HepG2 (cell line): ENCODE data around the gene AMDHD1. TPM values are rescaled to one million over a fixed set of nuclear protein-coding genes. Genes with fewer than 3 reads are reported as not detected.
A peak's percentile ranks its signal among the peaks of the same experiment; 100 is the strongest.

Experiments
- ELF1 ChIP-seq: sonication (generic); formaldehyde crosslinking; IDR thresholded peaks from 2 replicates; pipeline ENCODE4 v1.4.0; 2020; ENCODE audit warnings: missing genetic modification reagents
- KAT2B ChIP-seq: fragments of 150-350 bp; IDR thresholded peaks from 2 replicates; pipeline ENCODE4 v1.6.1; 2014; ENCODE audit warnings: low read depth, low read length, borderline replicate concordance
- ONECUT2 ChIP-seq: sonication (generic); formaldehyde crosslinking; IDR thresholded peaks from 2 replicates; pipeline ENCODE4 v1.4.0; 2020; ENCODE audit warnings: missing genetic modification reagents
- SNAPC2 ChIP-seq: sonication (generic); formaldehyde crosslinking; IDR thresholded peaks from 2 replicates; pipeline ENCODE4 v1.8.1; 2022; ENCODE audit warnings: mild to moderate bottlenecking, missing genetic modification reagents
- SRSF4 ChIP-seq: fragments of 200-400 bp; formaldehyde crosslinking; IDR thresholded peaks from one replicate; pipeline ENCODE4 v1.6.1; 2018; ENCODE audit warnings: mild to moderate bottlenecking, low read depth, low read length, moderate library complexity; ENCODE audit not compliant: poor library complexity, severe bottlenecking
- YY1 ChIP-seq: IDR thresholded peaks from 2 replicates; pipeline ENCODE4 v1.6.1; 2011; ENCODE audit warnings: low read length, low read depth, moderate library complexity, mild to moderate bottlenecking; ENCODE audit not compliant: insufficient read depth, insufficient replicate concordance
- ZFP82 ChIP-seq: sonication (generic); formaldehyde crosslinking; IDR thresholded peaks from 2 replicates; pipeline ENCODE4 v1.5.1; 2020; ENCODE audit warnings: mild to moderate bottlenecking, missing genetic modification reagents, borderline replicate concordance
- ZNF10 ChIP-seq: sonication (generic); formaldehyde crosslinking; IDR thresholded peaks from 2 replicates; pipeline ENCODE4 v1.4.0; 2020; ENCODE audit warnings: mild to moderate bottlenecking, low read depth, missing genetic modification reagents, borderline replicate concordance
- ZNF3 ChIP-seq: IDR thresholded peaks from 2 replicates; pipeline ENCODE4 v1.7.0; 2017; ENCODE audit warnings: inconsistent platforms
- polyA plus RNA-seq, 8 experiments: library from polyadenylated mRNA; depleted of rRNA in 3 of 8; stranded (reverse) in 7 of 8; unstranded in 1 of 8; fragments of >200 nt; fragmentation: Illumina TruSeq in 4 of 8; extraction: Trizol in 4 of 8; gene quantifications; 2 replicates each; pipeline versions ENCODE4 v1.2.1 to v1.2.3, GENCODE V29; 2011 to 2016; ENCODE audit warnings: low read depth in 4 of 8, missing spikeins in 1 of 8, mixed read lengths in 1 of 8; ENCODE audit not compliant: insufficient read depth in 1 of 8
- total RNA-seq, 5 experiments: library from RNA; depleted of rRNA; stranded (reverse); fragments of >200 nt; fragmentation: Illumina TruSeq; extraction: Trizol; gene quantifications; 2 replicates each; pipeline ENCODE4 v1.2.3, GENCODE V29; 2016; ENCODE audit warnings: low read depth in 1 of 5
- TF ChIP-seq, protein P1 (sequence below), 2 experiments: IDR thresholded peaks; 2 replicates each; pipeline ENCODE4 v1.6.1; 2011 to 2012; ENCODE audit warnings: low read length in 2 of 2, borderline replicate concordance in 1 of 2, low read depth in 1 of 2, mild to moderate bottlenecking in 1 of 2, moderate library complexity in 1 of 2
- TF ChIP-seq, protein P2 (sequence below): sonication (generic); formaldehyde crosslinking; IDR thresholded peaks from 2 replicates; pipeline ENCODE4 v1.5.0; 2020; ENCODE audit warnings: missing genetic modification reagents, mild to moderate bottlenecking, borderline replicate concordance
- TF ChIP-seq, protein P3 (sequence below): sonication (generic); formaldehyde crosslinking; IDR thresholded peaks from 2 replicates; pipeline ENCODE4 v1.8.1; 2023; ENCODE audit warnings: mild to moderate bottlenecking, inconsistent platforms, moderate library complexity, missing genetic modification reagents, borderline replicate concordance
- TF ChIP-seq, protein P4 (sequence below): sonication (generic); formaldehyde crosslinking; IDR thresholded peaks from 2 replicates; pipeline ENCODE4 v1.8.1; 2023; ENCODE audit warnings: missing genetic modification reagents, inconsistent platforms, borderline replicate concordance
- TF ChIP-seq, protein P5 (sequence below): sonication (generic); formaldehyde crosslinking; IDR thresholded peaks from 2 replicates; pipeline ENCODE4 v1.4.0; 2020; ENCODE audit warnings: mild to moderate bottlenecking, low read depth, missing genetic modification reagents
- TF ChIP-seq, protein P6 (sequence below): sonication (generic); formaldehyde crosslinking; conservative IDR thresholded peaks from 2 replicates; pipeline ENCODE4 v1.5.0; 2020; ENCODE audit warnings: missing genetic modification reagents
- TF ChIP-seq, protein P7 (sequence below): IDR thresholded peaks from 2 replicates; pipeline ENCODE4 v1.6.1; 2012; ENCODE audit warnings: inconsistent platforms
- TF ChIP-seq, protein P8 (sequence below): sonication (generic); formaldehyde crosslinking; IDR thresholded peaks from 2 replicates; pipeline ENCODE4 v1.5.1; 2020; ENCODE audit warnings: missing genetic modification reagents, mild to moderate bottlenecking, borderline replicate concordance

The AMDHD1 gene
- total and polyA plus RNA-seq, 2 of the 13 experiments (the other 11 are each of a cell fraction or from before 2014, with no cell fraction given): 6.5 to 29.6 TPM

DNA sequence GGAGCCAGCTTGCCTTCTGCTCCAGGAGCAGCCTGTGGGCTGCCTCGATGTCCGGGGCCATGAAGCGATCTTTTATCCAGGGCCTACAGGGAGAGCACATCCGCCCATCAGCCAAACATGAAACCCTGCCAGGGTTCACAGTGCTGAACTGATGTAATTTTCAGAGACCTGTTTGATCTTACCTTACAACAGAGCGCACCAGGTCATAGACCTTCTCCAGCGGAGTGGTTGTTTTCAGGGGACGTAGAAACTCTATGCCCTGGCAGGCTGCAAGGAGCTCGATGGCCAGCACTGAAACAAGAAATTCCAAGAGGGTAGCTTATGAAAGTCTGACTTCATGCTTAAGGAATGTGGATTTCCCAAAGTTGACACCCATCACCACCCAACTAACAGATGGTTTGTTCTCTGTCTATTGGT is 33.3 kb downstream of the AMDHD1 start (continued):
- TF ChIP-seq, protein P1, sequence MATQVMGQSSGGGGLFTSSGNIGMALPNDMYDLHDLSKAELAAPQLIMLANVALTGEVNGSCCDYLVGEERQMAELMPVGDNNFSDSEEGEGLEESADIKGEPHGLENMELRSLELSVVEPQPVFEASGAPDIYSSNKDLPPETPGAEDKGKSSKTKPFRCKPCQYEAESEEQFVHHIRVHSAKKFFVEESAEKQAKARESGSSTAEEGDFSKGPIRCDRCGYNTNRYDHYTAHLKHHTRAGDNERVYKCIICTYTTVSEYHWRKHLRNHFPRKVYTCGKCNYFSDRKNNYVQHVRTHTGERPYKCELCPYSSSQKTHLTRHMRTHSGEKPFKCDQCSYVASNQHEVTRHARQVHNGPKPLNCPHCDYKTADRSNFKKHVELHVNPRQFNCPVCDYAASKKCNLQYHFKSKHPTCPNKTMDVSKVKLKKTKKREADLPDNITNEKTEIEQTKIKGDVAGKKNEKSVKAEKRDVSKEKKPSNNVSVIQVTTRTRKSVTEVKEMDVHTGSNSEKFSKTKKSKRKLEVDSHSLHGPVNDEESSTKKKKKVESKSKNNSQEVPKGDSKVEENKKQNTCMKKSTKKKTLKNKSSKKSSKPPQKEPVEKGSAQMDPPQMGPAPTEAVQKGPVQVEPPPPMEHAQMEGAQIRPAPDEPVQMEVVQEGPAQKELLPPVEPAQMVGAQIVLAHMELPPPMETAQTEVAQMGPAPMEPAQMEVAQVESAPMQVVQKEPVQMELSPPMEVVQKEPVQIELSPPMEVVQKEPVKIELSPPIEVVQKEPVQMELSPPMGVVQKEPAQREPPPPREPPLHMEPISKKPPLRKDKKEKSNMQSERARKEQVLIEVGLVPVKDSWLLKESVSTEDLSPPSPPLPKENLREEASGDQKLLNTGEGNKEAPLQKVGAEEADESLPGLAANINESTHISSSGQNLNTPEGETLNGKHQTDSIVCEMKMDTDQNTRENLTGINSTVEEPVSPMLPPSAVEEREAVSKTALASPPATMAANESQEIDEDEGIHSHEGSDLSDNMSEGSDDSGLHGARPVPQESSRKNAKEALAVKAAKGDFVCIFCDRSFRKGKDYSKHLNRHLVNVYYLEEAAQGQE (IDR thresholded peaks at IDR 0.05; ENCODE audit: borderline replicate concordance in 1 of 2, low read depth in 1 of 2, low read length in 2 of 2): 0 out of 4 replicates have a peak, but pooled peaks of 1 of the 2 experiments have one; percentile 25
- TF ChIP-seq ZFP82 (CRISPR knock-in tag) (0 out of 2 replicates have a peak, but pooled peaks have one; percentile 63), KAT2B (no peak), SRSF4 (no peak), ZNF10 (no peak), ELF1 (peak; percentile 48; the same call in 1 of the 2 replicates), YY1 (no peak), ONECUT2 (CRISPR knock-in tag) (no peak), ZNF3 (no peak), SNAPC2 (CRISPR knock-in tag) (peak; percentile 68; the same call in 1 of the 2 replicates)
- TF ChIP-seq, protein P2, sequence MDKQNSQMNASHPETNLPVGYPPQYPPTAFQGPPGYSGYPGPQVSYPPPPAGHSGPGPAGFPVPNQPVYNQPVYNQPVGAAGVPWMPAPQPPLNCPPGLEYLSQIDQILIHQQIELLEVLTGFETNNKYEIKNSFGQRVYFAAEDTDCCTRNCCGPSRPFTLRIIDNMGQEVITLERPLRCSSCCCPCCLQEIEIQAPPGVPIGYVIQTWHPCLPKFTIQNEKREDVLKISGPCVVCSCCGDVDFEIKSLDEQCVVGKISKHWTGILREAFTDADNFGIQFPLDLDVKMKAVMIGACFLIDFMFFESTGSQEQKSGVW (CRISPR knock-in tag): no peak
- TF ChIP-seq, protein P3, sequence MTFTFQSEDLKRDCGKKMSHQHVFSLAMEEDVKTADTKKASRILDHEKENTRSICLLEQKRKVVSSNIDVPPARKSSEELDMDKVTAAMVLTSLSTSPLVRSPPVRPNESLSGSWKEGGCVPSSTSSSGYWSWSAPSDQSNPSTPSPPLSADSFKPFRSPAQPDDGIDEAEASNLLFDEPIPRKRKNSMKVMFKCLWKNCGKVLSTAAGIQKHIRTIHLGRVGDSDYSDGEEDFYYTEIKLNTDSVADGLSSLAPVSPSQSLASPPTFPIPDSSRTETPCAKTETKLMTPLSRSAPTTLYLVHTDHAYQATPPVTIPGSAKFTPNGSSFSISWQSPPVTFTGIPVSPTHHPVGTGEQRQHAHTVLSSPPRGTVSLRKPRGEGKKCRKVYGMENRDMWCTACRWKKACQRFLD: no peak
- TF ChIP-seq, protein P4, sequence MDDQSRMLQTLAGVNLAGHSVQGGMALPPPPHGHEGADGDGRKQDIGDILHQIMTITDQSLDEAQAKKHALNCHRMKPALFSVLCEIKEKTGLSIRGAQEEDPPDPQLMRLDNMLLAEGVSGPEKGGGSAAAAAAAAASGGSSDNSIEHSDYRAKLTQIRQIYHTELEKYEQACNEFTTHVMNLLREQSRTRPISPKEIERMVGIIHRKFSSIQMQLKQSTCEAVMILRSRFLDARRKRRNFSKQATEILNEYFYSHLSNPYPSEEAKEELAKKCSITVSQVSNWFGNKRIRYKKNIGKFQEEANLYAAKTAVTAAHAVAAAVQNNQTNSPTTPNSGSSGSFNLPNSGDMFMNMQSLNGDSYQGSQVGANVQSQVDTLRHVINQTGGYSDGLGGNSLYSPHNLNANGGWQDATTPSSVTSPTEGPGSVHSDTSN: no peak
- TF ChIP-seq, protein P5, sequence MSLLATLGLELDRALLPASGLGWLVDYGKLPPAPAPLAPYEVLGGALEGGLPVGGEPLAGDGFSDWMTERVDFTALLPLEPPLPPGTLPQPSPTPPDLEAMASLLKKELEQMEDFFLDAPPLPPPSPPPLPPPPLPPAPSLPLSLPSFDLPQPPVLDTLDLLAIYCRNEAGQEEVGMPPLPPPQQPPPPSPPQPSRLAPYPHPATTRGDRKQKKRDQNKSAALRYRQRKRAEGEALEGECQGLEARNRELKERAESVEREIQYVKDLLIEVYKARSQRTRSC (CRISPR knock-in tag): no peak
- TF ChIP-seq, protein P6, sequence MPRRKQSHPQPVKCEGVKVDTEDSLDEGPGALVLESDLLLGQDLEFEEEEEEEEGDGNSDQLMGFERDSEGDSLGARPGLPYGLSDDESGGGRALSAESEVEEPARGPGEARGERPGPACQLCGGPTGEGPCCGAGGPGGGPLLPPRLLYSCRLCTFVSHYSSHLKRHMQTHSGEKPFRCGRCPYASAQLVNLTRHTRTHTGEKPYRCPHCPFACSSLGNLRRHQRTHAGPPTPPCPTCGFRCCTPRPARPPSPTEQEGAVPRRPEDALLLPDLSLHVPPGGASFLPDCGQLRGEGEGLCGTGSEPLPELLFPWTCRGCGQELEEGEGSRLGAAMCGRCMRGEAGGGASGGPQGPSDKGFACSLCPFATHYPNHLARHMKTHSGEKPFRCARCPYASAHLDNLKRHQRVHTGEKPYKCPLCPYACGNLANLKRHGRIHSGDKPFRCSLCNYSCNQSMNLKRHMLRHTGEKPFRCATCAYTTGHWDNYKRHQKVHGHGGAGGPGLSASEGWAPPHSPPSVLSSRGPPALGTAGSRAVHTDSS (CRISPR knock-in tag): no peak
- TF ChIP-seq, protein P7, sequence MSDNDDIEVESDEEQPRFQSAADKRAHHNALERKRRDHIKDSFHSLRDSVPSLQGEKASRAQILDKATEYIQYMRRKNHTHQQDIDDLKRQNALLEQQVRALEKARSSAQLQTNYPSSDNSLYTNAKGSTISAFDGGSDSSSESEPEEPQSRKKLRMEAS: peak; percentile 63
- TF ChIP-seq, protein P8, sequence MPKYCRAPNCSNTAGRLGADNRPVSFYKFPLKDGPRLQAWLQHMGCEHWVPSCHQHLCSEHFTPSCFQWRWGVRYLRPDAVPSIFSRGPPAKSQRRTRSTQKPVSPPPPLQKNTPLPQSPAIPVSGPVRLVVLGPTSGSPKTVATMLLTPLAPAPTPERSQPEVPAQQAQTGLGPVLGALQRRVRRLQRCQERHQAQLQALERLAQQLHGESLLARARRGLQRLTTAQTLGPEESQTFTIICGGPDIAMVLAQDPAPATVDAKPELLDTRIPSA (CRISPR knock-in tag): no peak
